Activated gamma-delta T cell treated with anti-CD3 and anti-CD28 coated beads, Interleukin-2, amount 50 U/mL, for 16 hours (primary cell): Measurements from ENCODE around the gene PPP2R3A.
"Not testable (repeated sequence)": the region's sequence is repeated elsewhere in the genome, so short reads cannot be mapped to it uniquely, and the experiment has no call there.

ENCODE experiments used
- DNase-seq: peaks from one replicate; pipeline ENCODE4 v3.0.0-alpha.2; 2020; ENCODE audit warnings: low read depth

PPP2R3A gene

GRCh38 chr3:136085067-136085466 lies 119.5 kb downstream of the PPP2R3A start:
- DNase-seq: not testable (repeated sequence)

DNA sequence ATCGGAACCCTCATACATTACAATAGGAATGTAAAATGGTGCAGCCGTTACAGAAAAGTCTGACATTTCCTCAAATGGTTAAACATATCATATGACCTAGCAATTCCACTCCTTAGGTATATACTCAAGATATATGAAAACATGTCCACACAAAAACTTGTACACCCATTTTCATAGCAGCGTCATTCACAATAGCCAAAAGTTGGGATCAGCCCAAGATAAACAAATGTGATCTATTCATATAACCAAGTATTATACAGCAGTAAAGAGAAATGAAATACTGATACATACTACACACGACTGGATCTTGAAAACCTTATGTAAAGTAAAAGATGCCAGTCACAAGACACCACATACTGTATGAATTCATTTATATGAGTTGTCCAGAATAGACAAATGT lies 128.2 kb downstream of the PPP2R3A start:
- no peak for DNase-seq

DNA sequence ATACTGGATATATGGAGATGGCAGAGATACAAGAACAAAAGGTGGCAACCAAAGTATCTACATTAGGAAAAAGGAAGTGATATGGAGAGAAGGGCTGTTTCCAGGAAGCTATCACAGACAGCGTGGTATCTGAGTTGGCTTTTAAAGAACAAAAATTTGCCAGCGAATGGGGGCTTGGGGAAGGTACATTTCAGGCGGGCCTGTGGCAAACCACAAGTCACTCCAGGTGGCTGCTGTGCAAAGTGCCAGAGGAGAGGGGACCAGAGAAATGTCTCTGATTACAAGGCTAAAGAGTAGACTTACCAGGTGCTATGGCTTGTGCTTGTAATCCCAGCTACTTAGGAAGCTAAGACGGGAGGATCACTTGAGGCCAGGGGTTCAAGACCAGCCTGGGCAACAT lies 139.5 kb downstream of the PPP2R3A start:
- no peak for DNase-seq

GRCh38 chr3:136106101-136106500 lies 140.6 kb downstream of the PPP2R3A start:
- no peak for DNase-seq

- no peak for DNase-seq
Observed at GRCh38 chr3:136109499-136109898, 144.0 kb downstream of the PPP2R3A start.

DNA sequence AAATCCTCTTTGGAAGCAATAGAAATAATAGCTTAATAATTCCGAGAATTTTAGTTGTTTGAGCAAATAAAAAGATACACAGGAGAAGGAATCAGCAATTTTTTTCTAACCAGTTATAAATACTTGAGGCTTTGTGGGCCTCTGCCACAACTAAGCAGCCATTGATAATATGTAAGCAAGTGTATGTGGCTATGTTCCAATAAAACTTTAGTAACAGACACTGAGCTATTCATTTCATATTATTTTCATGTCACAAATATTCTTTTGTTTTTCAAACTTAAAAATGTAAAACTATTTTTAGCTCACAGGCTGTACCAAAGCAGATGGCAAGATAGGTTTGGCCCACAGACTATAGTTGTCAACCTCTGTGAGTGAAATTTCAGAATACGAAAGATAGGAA lies 145.0 kb downstream of the PPP2R3A start:
- no peak for DNase-seq

GRCh38 chr3:136114421-136114820 lies 148.9 kb downstream of the PPP2R3A start:
- no peak for DNase-seq

GRCh38 chr3:136119332-136119731 lies 153.8 kb downstream of the PPP2R3A start:
- DNase-seq: not testable (repeated sequence)

- DNase-seq: not testable (repeated sequence)
Observed at GRCh38 chr3:136119783-136120182, 154.3 kb downstream of the PPP2R3A start.

- no peak for DNase-seq
Observed at GRCh38 chr3:136120373-136121348, 155.1 kb downstream of the PPP2R3A start.

DNA sequence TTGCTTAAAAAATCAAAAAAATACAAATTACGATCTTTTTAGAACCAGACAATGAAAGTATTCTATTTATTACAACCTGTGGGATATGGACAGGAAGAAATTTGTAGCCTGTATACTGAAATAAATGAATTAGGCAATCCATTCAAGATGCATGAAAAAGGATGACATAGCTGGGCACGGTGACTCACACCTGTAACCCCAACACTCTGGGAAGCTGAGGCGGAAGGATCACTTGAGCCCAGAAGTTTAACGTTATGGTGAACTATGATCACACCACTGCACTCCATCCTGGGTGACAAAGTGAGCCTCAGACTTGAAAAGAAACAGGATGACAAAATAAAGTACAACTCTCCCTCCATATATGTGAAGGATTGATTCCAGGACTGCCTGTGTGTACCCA lies 156.5 kb downstream of the PPP2R3A start:
- DNase-seq: no peak

- not testable (repeated sequence) for DNase-seq
Observed at GRCh38 chr3:136131647-136132046, 166.1 kb downstream of the PPP2R3A start.

DNA sequence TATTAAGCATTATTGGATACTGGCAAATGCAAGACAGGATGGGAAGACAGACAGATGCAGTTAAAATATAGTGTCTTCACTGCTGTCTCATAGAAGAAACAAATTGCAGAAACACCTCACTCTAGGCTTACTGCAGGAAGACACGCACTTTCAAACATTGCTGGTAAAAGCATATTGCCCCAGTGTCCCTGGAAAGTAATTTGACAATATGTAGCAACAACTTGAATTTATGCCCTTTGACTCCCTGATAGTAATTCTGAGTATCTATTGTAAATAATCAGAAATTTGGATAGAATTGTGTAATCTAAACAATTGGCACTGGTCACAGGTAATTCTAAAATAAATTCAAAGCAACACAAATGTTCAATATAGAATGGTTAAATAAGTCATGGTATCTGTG lies 168.6 kb downstream of the PPP2R3A start:
- DNase-seq: no peak

GRCh38 chr3:136135039-136135802 lies 169.7 kb downstream of the PPP2R3A start:
- no peak for DNase-seq

DNA sequence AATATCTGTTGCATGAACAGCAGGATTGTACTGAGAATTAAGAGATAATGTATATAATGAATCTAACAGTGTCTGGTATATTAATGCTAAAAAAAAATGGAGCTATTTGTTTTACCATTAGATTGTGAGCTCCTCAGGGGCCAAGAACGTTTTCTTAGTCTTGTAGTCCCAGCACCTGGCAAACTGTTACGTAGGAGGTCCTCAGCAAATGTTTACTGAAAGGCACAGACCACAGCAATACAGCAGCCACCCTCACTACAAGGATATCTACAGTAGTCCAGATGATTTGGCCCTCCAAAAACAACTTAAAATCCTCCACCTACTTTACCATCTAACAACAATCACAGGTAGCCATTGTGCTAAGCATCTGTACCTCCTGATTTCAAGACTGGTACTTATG lies 170.9 kb downstream of the PPP2R3A start:
- no peak for DNase-seq

GRCh38 chr3:136141291-136141785 lies 175.8 kb downstream of the PPP2R3A start:
- DNase-seq: no peak

DNA sequence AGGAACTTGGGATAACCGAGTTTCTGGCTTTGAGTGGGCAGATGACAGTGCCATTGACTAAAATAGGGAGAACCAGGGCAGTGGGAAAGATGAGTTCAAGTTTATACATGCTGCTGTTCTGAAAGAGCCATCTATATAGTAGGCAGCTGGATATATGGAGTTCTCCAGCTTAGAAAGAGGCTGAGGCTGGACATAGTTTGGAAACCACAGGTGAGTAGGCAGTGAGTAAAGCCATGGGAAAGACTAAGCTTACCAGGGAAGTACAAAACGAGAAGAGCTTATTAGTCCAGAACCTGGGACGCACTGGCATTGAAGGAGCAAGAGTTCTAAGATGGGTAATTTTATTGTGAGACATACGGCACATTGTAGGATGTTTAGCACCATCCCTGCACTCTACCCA lies 176.4 kb downstream of the PPP2R3A start:
- DNase-seq: no peak

- no peak for DNase-seq
Observed at GRCh38 chr3:136142592-136142991, 177.1 kb downstream of the PPP2R3A start.

DNA sequence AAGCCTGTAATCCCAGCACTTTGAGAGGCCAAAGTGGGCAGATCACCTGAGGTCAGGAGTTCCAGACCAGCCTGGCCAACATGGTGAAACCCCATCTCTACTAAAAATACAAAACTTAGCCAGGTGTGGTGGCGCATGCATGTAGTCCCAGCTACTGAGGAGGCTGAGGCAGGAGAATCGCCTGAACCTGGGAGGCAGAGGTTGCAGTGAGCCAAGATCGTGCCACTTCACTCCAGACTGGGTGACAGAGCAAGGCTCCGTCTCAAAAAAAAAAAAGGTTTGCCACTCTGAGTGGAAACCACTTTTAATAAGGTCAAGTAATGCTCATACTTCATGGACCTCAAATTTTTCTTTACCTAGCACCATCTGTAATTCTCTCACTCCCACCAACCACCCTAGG lies 178.9 kb downstream of the PPP2R3A start:
- DNase-seq: not testable (repeated sequence)

- DNase-seq: no peak
Observed at GRCh38 chr3:136146981-136147729, 181.6 kb downstream of the PPP2R3A start.

- no peak for DNase-seq
Observed at GRCh38 chr3:136149667-136150066, 184.1 kb downstream of the PPP2R3A start.

GRCh38 chr3:136151219-136151618 lies 185.7 kb downstream of the PPP2R3A start:
- no peak for DNase-seq
